GM23338 (cell line): ENCODE data around the gene EML2. TPM values are rescaled to one million over a fixed set of nuclear protein-coding genes. Genes with fewer than 3 reads are reported as not detected.

ENCODE experiments used
- ATAC-seq: fragments of 200-7000 bp; cut with Tn5 transposase; 3 replicates; pipeline ENCODE4 v1.9.1; 2020
- DNase-seq: peaks from one replicate; pipeline ENCODE4 v3.0.0-alpha.2; 2015; ENCODE audit warnings: low spot score
- H2AFZ ChIP-seq: fragments of 200-600 bp; sonication (generic); 2 replicates; pipeline ENCODE4 v1.8.0; 2016; ENCODE audit warnings: antibody characterized with exemption, mild to moderate bottlenecking, moderate library complexity
- H3F3A ChIP-seq: fragments of 200-600 bp; sonication (generic); replicated peaks from 2 replicates; pipeline ENCODE4 v1.8.0; 2017; ENCODE audit warnings: antibody characterized with exemption, mixed run types, low read depth
- H3K27ac ChIP-seq: fragments of 200-600 bp; sonication (generic); 2 replicates; pipeline ENCODE4 v1.6.1; 2016; ENCODE audit warnings: low read depth
- H3K27me3 ChIP-seq: fragments of 200-600 bp; sonication (generic); 2 replicates; pipeline ENCODE4 v1.8.0; 2016; ENCODE audit warnings: mild to moderate bottlenecking, mixed run types, moderate library complexity; ENCODE audit not compliant: insufficient read depth
- H3K36me3 ChIP-seq: fragments of 200-600 bp; sonication (generic); 2 replicates; pipeline ENCODE4 v1.8.0; 2016; ENCODE audit warnings: mild to moderate bottlenecking; ENCODE audit not compliant: insufficient read depth
- H3K4me1 ChIP-seq: fragments of 200-600 bp; sonication (generic); 2 replicates; pipeline ENCODE4 v1.8.0; 2016; ENCODE audit warnings: mild to moderate bottlenecking, moderate library complexity; ENCODE audit not compliant: insufficient read depth
- H3K4me2 ChIP-seq: fragments of 200-600 bp; sonication (generic); 2 replicates; pipeline ENCODE4 v1.7.1; 2017; ENCODE audit warnings: mixed run types
- H3K4me3 ChIP-seq: fragments of 200-600 bp; sonication (generic); 2 replicates; pipeline ENCODE4 v1.6.1; 2016; ENCODE audit warnings: mixed run types
- H3K79me2 ChIP-seq: fragments of 200-600 bp; sonication (generic); replicated peaks from 2 replicates; pipeline ENCODE4 v1.8.0; 2017; ENCODE audit warnings: mild to moderate bottlenecking; ENCODE audit not compliant: insufficient read depth
- H3K9me2 ChIP-seq: fragments of 200-600 bp; sonication (generic); 2 replicates; pipeline ENCODE4 v1.8.0; 2017; ENCODE audit not compliant: insufficient read depth
- H4K20me1 ChIP-seq: fragments of 200-600 bp; sonication (generic); replicated peaks from 2 replicates; pipeline ENCODE4 v1.8.0; 2017; ENCODE audit warnings: mild to moderate bottlenecking; ENCODE audit not compliant: insufficient read depth
- H3K27ac Mint-ChIP-seq: 2 replicates; pipeline ENCODE4 v1.8.0; 2020; ENCODE audit warnings: inconsistent platforms, mild to moderate bottlenecking, moderate library complexity, mixed read lengths
- H3K27me3 Mint-ChIP-seq: 3 replicates; pipeline ENCODE4 v1.8.0; 2022; ENCODE audit warnings: low read depth, mild to moderate bottlenecking, moderate library complexity, mixed read lengths, inconsistent platforms; ENCODE audit not compliant: insufficient read depth, poor library complexity
- H3K36me3 Mint-ChIP-seq: 3 replicates; pipeline ENCODE4 v1.8.0; 2021; ENCODE audit warnings: low read depth, mild to moderate bottlenecking, inconsistent platforms, moderate library complexity, mixed read lengths
- H3K4me1 Mint-ChIP-seq: 3 replicates; pipeline ENCODE4 v1.8.0; 2020; ENCODE audit warnings: mild to moderate bottlenecking, inconsistent platforms, mixed read lengths
- H3K4me3 Mint-ChIP-seq: 3 replicates; pipeline ENCODE4 v1.8.0; 2021; ENCODE audit warnings: moderate library complexity, mild to moderate bottlenecking, inconsistent platforms, mixed read lengths
- H3K9me3 Mint-ChIP-seq: 3 replicates; pipeline ENCODE4 v1.8.0; 2020; ENCODE audit warnings: moderate library complexity, mild to moderate bottlenecking, inconsistent platforms, mixed read lengths
- CREB1 ChIP-seq: fragments of 250-450 bp; sonication (Bioruptor Pico); IDR thresholded peaks from 2 replicates; pipeline ENCODE4 v1.5.0; 2020; ENCODE audit warnings: low read depth, mild to moderate bottlenecking, moderate library complexity
- EZH2 ChIP-seq: fragments of 200-600 bp; sonication (generic); IDR thresholded peaks from one replicate; pipeline ENCODE4 v1.8.0; 2017; ENCODE audit warnings: antibody characterized with exemption, mild to moderate bottlenecking, low read depth; ENCODE audit not compliant: unreplicated experiment
- EZH2phosphoT487 ChIP-seq: fragments of 200-600 bp; sonication (generic); IDR thresholded peaks from one replicate; pipeline ENCODE4 v1.8.1; 2018; ENCODE audit warnings: antibody characterized with exemption; ENCODE audit not compliant: unreplicated experiment
- JUNB ChIP-seq: IDR thresholded peaks from one replicate; pipeline ENCODE4 v1.6.1; 2016; ENCODE audit warnings: antibody characterized with exemption; ENCODE audit not compliant: unreplicated experiment
- NANOG ChIP-seq: IDR thresholded peaks from 2 replicates; pipeline ENCODE4 v1.6.1; 2016; ENCODE audit warnings: antibody characterized with exemption, borderline replicate concordance
- POLR2AphosphoS5 ChIP-seq: IDR thresholded peaks from 2 replicates; pipeline ENCODE4 v1.6.1; 2016; ENCODE audit warnings: antibody characterized with exemption, low read depth
- STAT1 ChIP-seq: IDR thresholded peaks from one replicate; pipeline ENCODE4 v1.6.1; 2016; ENCODE audit warnings: antibody characterized with exemption; ENCODE audit not compliant: unreplicated experiment
- ZNF114 ChIP-seq: fragments of 250-450 bp; sonication (Bioruptor Pico); IDR thresholded peaks from 2 replicates; pipeline ENCODE4 v1.5.0; 2020; ENCODE audit warnings: mild to moderate bottlenecking, moderate library complexity
- ZNF331 ChIP-seq: fragments of 250-450 bp; sonication (Bioruptor Pico); IDR thresholded peaks from 2 replicates; pipeline ENCODE4 v1.5.0; 2020; ENCODE audit warnings: low read depth, mild to moderate bottlenecking, moderate library complexity
- polyA plus RNA-seq: library from polyadenylated mRNA; unstranded; fragments of >200 nt; fragmentation: Nextera tagmentation; extraction: Ambion mirVana; gene quantifications from 2 replicates; pipeline ENCODE4 v1.2.1, GENCODE V29; 2016
- total RNA-seq: library from RNA; depleted of rRNA; stranded (reverse); fragments of >200 nt; shearing (Covaris generic); gene quantifications from 2 replicates; pipeline ENCODE4 v1.2.3, GENCODE V29; 2014
- TF ChIP-seq, protein P1 (sequence below): IDR thresholded peaks from 2 replicates; pipeline ENCODE4 v1.6.1; 2016; ENCODE audit warnings: antibody characterized with exemption
- TF ChIP-seq, protein P2 (sequence below): fragments of 250-450 bp; sonication (Bioruptor Pico); IDR thresholded peaks from 2 replicates; pipeline ENCODE4 v1.5.0; 2020; ENCODE audit warnings: mild to moderate bottlenecking, moderate library complexity
- TF ChIP-seq, protein P3 (sequence below): IDR thresholded peaks from one replicate; pipeline ENCODE4 v1.6.1; 2018; ENCODE audit warnings: antibody characterized with exemption; ENCODE audit not compliant: unreplicated experiment
- TF ChIP-seq, protein P4 (sequence below), 2 experiments: fragments of 200-600 bp in 1 of 2; sonication (generic) in 1 of 2; conservative IDR thresholded peaks; 2 replicates each; pipeline versions ENCODE4 v1.5.1 to v1.6.1; 2016 to 2017; ENCODE audit warnings: antibody characterized with exemption in 2 of 2, low read depth in 2 of 2, mild to moderate bottlenecking in 2 of 2, moderate library complexity in 1 of 2

Gene EML2
- total and polyA plus RNA-seq, 2 experiments from 2014 or later, result 7.1 to 33.9 TPM

DNA sequence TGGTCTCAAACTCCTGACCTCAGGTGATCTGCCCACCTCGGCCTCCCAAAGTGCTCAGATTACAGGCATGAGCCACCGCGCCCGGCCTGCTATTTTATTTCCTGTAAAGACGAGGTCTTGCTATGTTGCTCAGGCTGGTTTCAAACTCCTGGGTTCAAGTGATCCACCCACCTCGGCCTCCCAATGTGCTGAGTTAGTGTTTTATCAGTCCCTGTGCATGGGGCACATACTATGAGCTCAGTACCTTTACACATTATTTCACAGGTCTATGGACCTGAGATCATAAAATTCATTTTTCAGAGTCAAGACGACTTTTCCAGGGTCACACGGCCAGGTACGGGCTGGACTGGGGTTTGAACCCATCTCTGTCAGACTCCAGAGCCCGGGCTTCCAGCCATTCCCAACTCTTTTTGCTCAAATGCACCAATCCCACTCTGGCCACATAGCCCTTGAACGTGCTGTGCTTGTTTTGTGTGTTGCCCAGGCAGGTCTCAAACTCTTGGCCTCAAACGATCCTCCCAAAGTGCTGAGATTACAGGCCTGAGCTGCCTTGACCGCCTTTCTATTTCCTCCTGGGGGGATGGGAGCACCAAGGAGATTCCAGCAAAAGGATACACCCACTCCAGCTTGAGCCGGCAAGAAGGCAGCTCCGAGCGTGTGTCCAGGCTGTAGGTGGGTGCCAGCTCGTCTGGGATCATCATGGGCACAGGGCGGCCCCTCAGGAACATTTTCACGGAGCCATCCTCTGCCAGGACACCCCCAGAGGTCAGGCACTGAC, 1.1 kb downstream of the EML2 start:
- H3K27ac Mint-ChIP-seq, result no peak overlapping the region

More for the DNA sequence above, 1.1 kb downstream of the EML2 start:
- peak overlapping the region; percentile 86 for H3K4me2 ChIP-seq
- H3K36me3 Mint-ChIP-seq, result no peaks in the 10 kb centered on the region
- DNase-seq, result peak; percentile 63
- peak overlapping the region; percentile 55 for H3K4me3 ChIP-seq
- H3K27me3 Mint-ChIP-seq, result peaks cover 33% of the 10 kb centered on the region
- H3K9me3 Mint-ChIP-seq, result peaks cover 3% of the 10 kb centered on the region; the same call in 2 of the 3 replicates
- peak; percentile 1; the same call in 2 of the 3 replicates for ATAC-seq
- H3K9me2 ChIP-seq, result no peaks in the 10 kb centered on the region
- H3K36me3 ChIP-seq, result no peaks in the 10 kb centered on the region
- peaks cover 26% of the 10 kb centered on the region for H3K4me1 Mint-ChIP-seq
- no peak overlapping the region for H3K27ac ChIP-seq
- peaks cover 8% of the 10 kb centered on the region; the same call in 1 of the 2 replicates for H3K27me3 ChIP-seq
- peak overlapping the region; percentile 86 for H3K4me3 Mint-ChIP-seq
- H3K4me1 ChIP-seq, result peaks cover 30% of the 10 kb centered on the region
- H4K20me1 ChIP-seq, result no peaks in the 10 kb centered on the region
- H3F3A ChIP-seq, result peaks cover 35% of the 10 kb centered on the region
- no peaks in the 10 kb centered on the region for H3K79me2 ChIP-seq
- TF ChIP-seq ZNF331 (CRISPR knock-in tag), result no peak
- no peak for TF ChIP-seq NANOG
- TF ChIP-seq, protein P1, sequence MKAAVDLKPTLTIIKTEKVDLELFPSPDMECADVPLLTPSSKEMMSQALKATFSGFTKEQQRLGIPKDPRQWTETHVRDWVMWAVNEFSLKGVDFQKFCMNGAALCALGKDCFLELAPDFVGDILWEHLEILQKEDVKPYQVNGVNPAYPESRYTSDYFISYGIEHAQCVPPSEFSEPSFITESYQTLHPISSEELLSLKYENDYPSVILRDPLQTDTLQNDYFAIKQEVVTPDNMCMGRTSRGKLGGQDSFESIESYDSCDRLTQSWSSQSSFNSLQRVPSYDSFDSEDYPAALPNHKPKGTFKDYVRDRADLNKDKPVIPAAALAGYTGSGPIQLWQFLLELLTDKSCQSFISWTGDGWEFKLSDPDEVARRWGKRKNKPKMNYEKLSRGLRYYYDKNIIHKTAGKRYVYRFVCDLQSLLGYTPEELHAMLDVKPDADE, result no peak
- no peak for TF ChIP-seq JUNB
- TF ChIP-seq, protein P2, sequence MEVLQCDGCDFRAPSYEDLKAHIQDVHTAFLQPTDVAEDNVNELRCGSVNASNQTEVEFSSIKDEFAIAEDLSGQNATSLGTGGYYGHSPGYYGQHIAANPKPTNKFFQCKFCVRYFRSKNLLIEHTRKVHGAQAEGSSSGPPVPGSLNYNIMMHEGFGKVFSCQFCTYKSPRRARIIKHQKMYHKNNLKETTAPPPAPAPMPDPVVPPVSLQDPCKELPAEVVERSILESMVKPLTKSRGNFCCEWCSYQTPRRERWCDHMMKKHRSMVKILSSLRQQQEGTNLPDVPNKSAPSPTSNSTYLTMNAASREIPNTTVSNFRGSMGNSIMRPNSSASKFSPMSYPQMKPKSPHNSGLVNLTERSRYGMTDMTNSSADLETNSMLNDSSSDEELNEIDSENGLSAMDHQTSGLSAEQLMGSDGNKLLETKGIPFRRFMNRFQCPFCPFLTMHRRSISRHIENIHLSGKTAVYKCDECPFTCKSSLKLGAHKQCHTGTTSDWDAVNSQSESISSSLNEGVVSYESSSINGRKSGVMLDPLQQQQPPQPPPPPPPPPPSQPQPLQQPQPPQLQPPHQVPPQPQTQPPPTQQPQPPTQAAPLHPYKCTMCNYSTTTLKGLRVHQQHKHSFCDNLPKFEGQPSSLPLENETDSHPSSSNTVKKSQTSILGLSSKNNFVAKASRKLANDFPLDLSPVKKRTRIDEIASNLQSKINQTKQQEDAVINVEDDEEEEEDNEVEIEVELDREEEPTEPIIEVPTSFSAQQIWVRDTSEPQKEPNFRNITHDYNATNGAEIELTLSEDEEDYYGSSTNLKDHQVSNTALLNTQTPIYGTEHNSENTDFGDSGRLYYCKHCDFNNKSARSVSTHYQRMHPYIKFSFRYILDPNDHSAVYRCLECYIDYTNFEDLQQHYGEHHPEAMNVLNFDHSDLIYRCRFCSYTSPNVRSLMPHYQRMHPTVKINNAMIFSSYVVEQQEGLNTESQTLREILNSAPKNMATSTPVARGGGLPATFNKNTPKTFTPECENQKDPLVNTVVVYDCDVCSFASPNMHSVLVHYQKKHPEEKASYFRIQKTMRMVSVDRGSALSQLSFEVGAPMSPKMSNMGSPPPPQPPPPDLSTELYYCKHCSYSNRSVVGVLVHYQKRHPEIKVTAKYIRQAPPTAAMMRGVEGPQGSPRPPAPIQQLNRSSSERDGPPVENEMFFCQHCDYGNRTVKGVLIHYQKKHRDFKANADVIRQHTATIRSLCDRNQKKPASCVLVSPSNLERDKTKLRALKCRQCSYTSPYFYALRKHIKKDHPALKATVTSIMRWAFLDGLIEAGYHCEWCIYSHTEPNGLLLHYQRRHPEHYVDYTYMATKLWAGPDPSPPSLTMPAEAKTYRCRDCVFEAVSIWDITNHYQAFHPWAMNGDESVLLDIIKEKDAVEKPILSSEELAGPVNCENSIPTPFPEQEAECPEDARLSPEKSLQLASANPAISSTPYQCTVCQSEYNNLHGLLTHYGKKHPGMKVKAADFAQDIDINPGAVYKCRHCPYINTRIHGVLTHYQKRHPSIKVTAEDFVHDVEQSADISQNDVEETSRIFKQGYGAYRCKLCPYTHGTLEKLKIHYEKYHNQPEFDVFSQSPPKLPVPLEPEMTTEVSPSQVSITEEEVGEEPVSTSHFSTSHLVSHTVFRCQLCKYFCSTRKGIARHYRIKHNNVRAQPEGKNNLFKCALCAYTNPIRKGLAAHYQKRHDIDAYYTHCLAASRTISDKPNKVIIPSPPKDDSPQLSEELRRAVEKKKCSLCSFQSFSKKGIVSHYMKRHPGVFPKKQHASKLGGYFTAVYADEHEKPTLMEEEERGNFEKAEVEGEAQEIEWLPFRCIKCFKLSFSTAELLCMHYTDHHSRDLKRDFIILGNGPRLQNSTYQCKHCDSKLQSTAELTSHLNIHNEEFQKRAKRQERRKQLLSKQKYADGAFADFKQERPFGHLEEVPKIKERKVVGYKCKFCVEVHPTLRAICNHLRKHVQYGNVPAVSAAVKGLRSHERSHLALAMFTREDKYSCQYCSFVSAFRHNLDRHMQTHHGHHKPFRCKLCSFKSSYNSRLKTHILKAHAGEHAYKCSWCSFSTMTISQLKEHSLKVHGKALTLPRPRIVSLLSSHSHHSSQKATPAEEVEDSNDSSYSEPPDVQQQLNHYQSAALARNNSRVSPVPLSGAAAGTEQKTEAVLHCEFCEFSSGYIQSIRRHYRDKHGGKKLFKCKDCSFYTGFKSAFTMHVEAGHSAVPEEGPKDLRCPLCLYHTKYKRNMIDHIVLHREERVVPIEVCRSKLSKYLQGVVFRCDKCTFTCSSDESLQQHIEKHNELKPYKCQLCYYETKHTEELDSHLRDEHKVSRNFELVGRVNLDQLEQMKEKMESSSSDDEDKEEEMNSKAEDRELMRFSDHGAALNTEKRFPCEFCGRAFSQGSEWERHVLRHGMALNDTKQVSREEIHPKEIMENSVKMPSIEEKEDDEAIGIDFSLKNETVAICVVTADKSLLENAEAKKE (CRISPR knock-in tag), result no peak
- TF ChIP-seq EZH2, result no peak
- TF ChIP-seq, protein P3, sequence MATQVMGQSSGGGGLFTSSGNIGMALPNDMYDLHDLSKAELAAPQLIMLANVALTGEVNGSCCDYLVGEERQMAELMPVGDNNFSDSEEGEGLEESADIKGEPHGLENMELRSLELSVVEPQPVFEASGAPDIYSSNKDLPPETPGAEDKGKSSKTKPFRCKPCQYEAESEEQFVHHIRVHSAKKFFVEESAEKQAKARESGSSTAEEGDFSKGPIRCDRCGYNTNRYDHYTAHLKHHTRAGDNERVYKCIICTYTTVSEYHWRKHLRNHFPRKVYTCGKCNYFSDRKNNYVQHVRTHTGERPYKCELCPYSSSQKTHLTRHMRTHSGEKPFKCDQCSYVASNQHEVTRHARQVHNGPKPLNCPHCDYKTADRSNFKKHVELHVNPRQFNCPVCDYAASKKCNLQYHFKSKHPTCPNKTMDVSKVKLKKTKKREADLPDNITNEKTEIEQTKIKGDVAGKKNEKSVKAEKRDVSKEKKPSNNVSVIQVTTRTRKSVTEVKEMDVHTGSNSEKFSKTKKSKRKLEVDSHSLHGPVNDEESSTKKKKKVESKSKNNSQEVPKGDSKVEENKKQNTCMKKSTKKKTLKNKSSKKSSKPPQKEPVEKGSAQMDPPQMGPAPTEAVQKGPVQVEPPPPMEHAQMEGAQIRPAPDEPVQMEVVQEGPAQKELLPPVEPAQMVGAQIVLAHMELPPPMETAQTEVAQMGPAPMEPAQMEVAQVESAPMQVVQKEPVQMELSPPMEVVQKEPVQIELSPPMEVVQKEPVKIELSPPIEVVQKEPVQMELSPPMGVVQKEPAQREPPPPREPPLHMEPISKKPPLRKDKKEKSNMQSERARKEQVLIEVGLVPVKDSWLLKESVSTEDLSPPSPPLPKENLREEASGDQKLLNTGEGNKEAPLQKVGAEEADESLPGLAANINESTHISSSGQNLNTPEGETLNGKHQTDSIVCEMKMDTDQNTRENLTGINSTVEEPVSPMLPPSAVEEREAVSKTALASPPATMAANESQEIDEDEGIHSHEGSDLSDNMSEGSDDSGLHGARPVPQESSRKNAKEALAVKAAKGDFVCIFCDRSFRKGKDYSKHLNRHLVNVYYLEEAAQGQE, result no peak
- TF ChIP-seq STAT1, result no peak
- TF ChIP-seq, protein P4, sequence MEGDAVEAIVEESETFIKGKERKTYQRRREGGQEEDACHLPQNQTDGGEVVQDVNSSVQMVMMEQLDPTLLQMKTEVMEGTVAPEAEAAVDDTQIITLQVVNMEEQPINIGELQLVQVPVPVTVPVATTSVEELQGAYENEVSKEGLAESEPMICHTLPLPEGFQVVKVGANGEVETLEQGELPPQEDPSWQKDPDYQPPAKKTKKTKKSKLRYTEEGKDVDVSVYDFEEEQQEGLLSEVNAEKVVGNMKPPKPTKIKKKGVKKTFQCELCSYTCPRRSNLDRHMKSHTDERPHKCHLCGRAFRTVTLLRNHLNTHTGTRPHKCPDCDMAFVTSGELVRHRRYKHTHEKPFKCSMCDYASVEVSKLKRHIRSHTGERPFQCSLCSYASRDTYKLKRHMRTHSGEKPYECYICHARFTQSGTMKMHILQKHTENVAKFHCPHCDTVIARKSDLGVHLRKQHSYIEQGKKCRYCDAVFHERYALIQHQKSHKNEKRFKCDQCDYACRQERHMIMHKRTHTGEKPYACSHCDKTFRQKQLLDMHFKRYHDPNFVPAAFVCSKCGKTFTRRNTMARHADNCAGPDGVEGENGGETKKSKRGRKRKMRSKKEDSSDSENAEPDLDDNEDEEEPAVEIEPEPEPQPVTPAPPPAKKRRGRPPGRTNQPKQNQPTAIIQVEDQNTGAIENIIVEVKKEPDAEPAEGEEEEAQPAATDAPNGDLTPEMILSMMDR (conservative IDR thresholded peaks at IDR 0.05; ENCODE audit: low read depth in 2 of 2), result no peak
- TF ChIP-seq EZH2phosphoT487, result no peak
- no peak for TF ChIP-seq POLR2AphosphoS5
- TF ChIP-seq CREB1 (CRISPR knock-in tag), result no peak
- TF ChIP-seq ZNF114 (CRISPR knock-in tag), result no peak
- H2AFZ ChIP-seq, result peak overlapping the region; percentile 11; the same call in 1 of the 2 replicates
